ENCODE measurements around the gene PHACTR3. TPM values are rescaled to one million over a fixed set of nuclear protein-coding genes. Genes with fewer than 3 reads are reported as not detected.

The PHACTR3 gene
- polyA plus RNA-seq, 2 of the 4 experiments (the other 2 are of a cell fraction) = not detected

GRCh38 chr20:59817846-59818615 is 213.7 kb downstream of the PHACTR3 start:
- no peak for DNase-seq (ENCODE audit: low read depth in 1 of 2, low spot score in 1 of 2)
- ChIA-PET POLR2A (no interaction called here), CTCF (interaction anchor here (0.9 kb wide), 2 partner anchors 17 to 33 kb away, joined by 3 to 5 read pairs; no protein-coding TSS in a partner anchor)
- no peak overlapping the region for H3K4me2 ChIP-seq
- no peak for FAIRE-seq
- no peaks in the 10 kb centered on the region for H3K4me1 ChIP-seq
- ATAC-seq = no peak
- WGBS (ENCODE audit: missing lambda C conversion rate) = 42% methylated on average over 14 of the region's 14 CpGs
- TF ChIP-seq RFX5 (IDR thresholded peaks at IDR 0.05) (no peak), HMGXB4 (CRISPR knock-in tag; IDR thresholded peaks at IDR 0.05; ENCODE audit: borderline replicate concordance) (no peak), EHMT2 (IDR thresholded peaks at IDR 0.05; ENCODE audit: low read depth) (no peak), HES2 (IDR thresholded peaks at IDR 0.05) (no peak), CHD2 (IDR thresholded peaks at IDR 0.05; ENCODE audit: low read length, partially characterized antibody) (no peak), MAX (IDR thresholded peaks at IDR 0.05) (no peak), RARB (CRISPR knock-in tag; IDR thresholded peaks at IDR 0.05) (no peak), HOXA7 (CRISPR knock-in tag; IDR thresholded peaks at IDR 0.05) (no peak), JUN (IDR thresholded peaks at IDR 0.05) (no peak), TP53 (CRISPR knock-in tag; IDR thresholded peaks at IDR 0.05) (no peak), REST (IDR thresholded peaks at IDR 0.05) (no peak), HDAC2 (IDR thresholded peaks at IDR 0.05) (no peak), MAFK (IDR thresholded peaks at IDR 0.05; ENCODE audit: partially characterized antibody) (no peak), HOXB13 (CRISPR knock-in tag; IDR thresholded peaks at IDR 0.05; ENCODE audit: low read depth) (no peak), TFCP2L1 (CRISPR knock-in tag; IDR thresholded peaks at IDR 0.05) (no peak), PHF8 (IDR thresholded peaks at IDR 0.05; ENCODE audit: borderline replicate concordance, low read depth) (no peak), ZSCAN20 (CRISPR knock-in tag; IDR thresholded peaks at IDR 0.05) (no peak)
- no peak overlapping the region for H3K27ac ChIP-seq
- no peak overlapping the region for H3K4me3 ChIP-seq
- H3K9me3 ChIP-seq = no peaks in the 10 kb centered on the region

- ChIA-PET POLR2A (no interaction called here), CTCF (interaction anchor here (0.9 to 2.1 kb wide), 2 partner anchors 31 to 32 kb away, joined by 5 to 7 read pairs; no protein-coding TSS in a partner anchor)
- Histone ChIP-seq H3K4me2 (no peak overlapping the region), H3K4me3 (no peak overlapping the region), H3K9me3 (no peaks in the 10 kb centered on the region), H3K4me1 (no peaks in the 10 kb centered on the region), H3K27ac (no peak overlapping the region)
- no peak for ATAC-seq
- WGBS (ENCODE audit: missing lambda C conversion rate) = 52% methylated on average over 10 of the region's 10 CpGs
- DNase-seq (ENCODE audit: low read depth in 1 of 2, low spot score in 1 of 2) = no peak
- no peak for FAIRE-seq
- TF ChIP-seq CEBPB (IDR thresholded peaks at IDR 0.05) (no peak), RCOR1 (IDR thresholded peaks at IDR 0.05; ENCODE audit: low read depth, low read length) (no peak), ZFP36 (IDR thresholded peaks at IDR 0.05; ENCODE audit: borderline replicate concordance, partially characterized antibody) (no peak), EP300 (IDR thresholded peaks at IDR 0.05) (no peak), MYC (IDR thresholded peaks at IDR 0.05; ENCODE audit: borderline replicate concordance, low read length) (no peak), CTCF (IDR thresholded peaks at IDR 0.05) (no peak), BCL3 (IDR thresholded peaks at IDR 0.05) (no peak), ELK1 (IDR thresholded peaks at IDR 0.05; ENCODE audit: low read depth, low read length) (no peak), ATOH8 (CRISPR knock-in tag; IDR thresholded peaks at IDR 0.05; ENCODE audit: low read depth) (no peak)
Measured at GRCh38 chr20:59818911-59819310, 214.6 kb downstream of the PHACTR3 start.

Data from A549 (cell line).